Muscle layer of duodenum (tissue), 2 donors: Measurements from ENCODE around the gene TTBK2.
"Not testable (repeated sequence)": the region's sequence is repeated elsewhere in the genome, so short reads cannot be mapped to it uniquely, and the experiment has no call there.

ENCODE experiments used
- H3K27ac ChIP-seq: one replicate; pipeline ENCODE4 v1.7.0; 2013; ENCODE audit warnings: mild to moderate bottlenecking, low read length
- H3K27me3 ChIP-seq: one replicate; pipeline ENCODE4 v1.7.0; 2013; ENCODE audit warnings: low read depth, mild to moderate bottlenecking, control low read depth, low read length
- H3K36me3 ChIP-seq, 2 donors: one replicate each; pipeline ENCODE4 v1.7.0; 2013; ENCODE audit warnings: low read length in 2 of 2, control low read depth in 1 of 2, mild to moderate bottlenecking in 1 of 2; ENCODE audit not compliant: insufficient read depth in 2 of 2, control insufficient read depth in 1 of 2
- H3K4me1 ChIP-seq, 2 donors: one replicate each; pipeline ENCODE4 v1.7.0; 2013; ENCODE audit warnings: low read length in 2 of 2, mild to moderate bottlenecking in 2 of 2, control low read depth in 1 of 2, moderate library complexity in 1 of 2; ENCODE audit not compliant: insufficient read depth in 2 of 2, control insufficient read depth in 1 of 2
- H3K4me3 ChIP-seq, 2 donors: one replicate each; pipeline ENCODE4 v1.7.0; 2013; ENCODE audit warnings: low read length in 2 of 2, low read depth in 1 of 2, mild to moderate bottlenecking in 1 of 2
- H3K9me3 ChIP-seq, 2 donors: one replicate each; pipeline ENCODE4 v1.7.0; 2013; ENCODE audit warnings: low read length in 2 of 2, control low read depth in 1 of 2, mild to moderate bottlenecking in 1 of 2; ENCODE audit not compliant: control insufficient read depth in 1 of 2
- donor health status: healthy.

Gene TTBK2

GRCh38 chr15:42796955-42797782, 123.4 kb downstream of the TTBK2 start:
- Histone ChIP-seq H3K4me3 (no peak overlapping the region), H3K9me3 (no peaks in the 10 kb centered on the region), H3K27me3 (no peaks in the 10 kb centered on the region), H3K36me3 (peaks cover 0 to 24% of the 10 kb centered on the region in 2 donors), H3K27ac (no peak overlapping the region), H3K4me1 (no peaks in the 10 kb centered on the region)

DNA sequence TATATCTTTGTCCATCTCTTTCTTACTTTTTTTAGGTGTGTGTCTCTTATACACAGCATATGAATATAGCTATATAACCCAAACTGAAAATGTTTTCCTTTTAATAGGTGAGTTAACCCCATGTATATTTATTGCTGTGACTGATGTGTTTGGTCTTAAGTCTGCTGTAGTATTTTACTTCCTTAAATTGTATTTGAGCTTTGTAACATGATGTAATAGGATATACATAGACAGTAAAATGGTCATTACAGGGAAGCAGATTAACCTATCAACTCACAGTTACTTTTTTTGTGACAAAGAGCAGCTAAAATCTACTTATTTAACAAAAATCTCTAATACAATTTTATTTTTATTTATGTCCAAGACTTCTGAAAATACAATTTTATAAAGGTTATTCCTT, 131.9 kb downstream of the TTBK2 start:
- H3K27ac ChIP-seq, result no peak overlapping the region
- peaks cover 0 to 3% of the 10 kb centered on the region in 2 donors for H3K36me3 ChIP-seq
- H3K9me3 ChIP-seq, result no peaks in the 10 kb centered on the region
- H3K4me3 ChIP-seq, result no peak overlapping the region
- H3K27me3 ChIP-seq, result no peaks in the 10 kb centered on the region
- H3K4me1 ChIP-seq, result no peaks in the 10 kb centered on the region

GRCh38 chr15:42786978-42787377, 133.6 kb downstream of the TTBK2 start:
- Histone ChIP-seq H3K27ac (no peak overlapping the region), H3K36me3 (peaks cover 6 to 14% of the 10 kb centered on the region in 2 donors)

GRCh38 chr15:42785569-42785968, 135.0 kb downstream of the TTBK2 start:
- no peaks in the 10 kb centered on the region for H3K4me1 ChIP-seq
- H3K27me3 ChIP-seq, result no peaks in the 10 kb centered on the region
- no peak overlapping the region for H3K4me3 ChIP-seq
- no peak overlapping the region for H3K27ac ChIP-seq
- no peaks in the 10 kb centered on the region for H3K9me3 ChIP-seq
- H3K36me3 ChIP-seq, result peaks cover 6 to 14% of the 10 kb centered on the region in 2 donors

More at GRCh38 chr15:42786978-42787377, 133.6 kb downstream of the TTBK2 start:
- no peaks in the 10 kb centered on the region for H3K4me1 ChIP-seq
- H3K9me3 ChIP-seq, result no peaks in the 10 kb centered on the region
- H3K27me3 ChIP-seq, result no peaks in the 10 kb centered on the region
- H3K4me3 ChIP-seq, result no peak overlapping the region

GRCh38 chr15:42784705-42785104, 135.9 kb downstream of the TTBK2 start:
- Histone ChIP-seq H3K4me3 (no peak overlapping the region), H3K27me3 (no peaks in the 10 kb centered on the region), H3K4me1 (no peaks in the 10 kb centered on the region), H3K9me3 (no peaks in the 10 kb centered on the region), H3K36me3 (peaks cover 6 to 14% of the 10 kb centered on the region in 2 donors), H3K27ac (no peak overlapping the region)

GRCh38 chr15:42782716-42783115, 137.9 kb downstream of the TTBK2 start:
- Histone ChIP-seq H3K27me3 (no peaks in the 10 kb centered on the region), H3K9me3 (no peaks in the 10 kb centered on the region), H3K36me3 (peaks cover 6 to 13% of the 10 kb centered on the region in 2 donors), H3K4me3 (no peak overlapping the region), H3K27ac (no peak overlapping the region), H3K4me1 (no peaks in the 10 kb centered on the region)

DNA sequence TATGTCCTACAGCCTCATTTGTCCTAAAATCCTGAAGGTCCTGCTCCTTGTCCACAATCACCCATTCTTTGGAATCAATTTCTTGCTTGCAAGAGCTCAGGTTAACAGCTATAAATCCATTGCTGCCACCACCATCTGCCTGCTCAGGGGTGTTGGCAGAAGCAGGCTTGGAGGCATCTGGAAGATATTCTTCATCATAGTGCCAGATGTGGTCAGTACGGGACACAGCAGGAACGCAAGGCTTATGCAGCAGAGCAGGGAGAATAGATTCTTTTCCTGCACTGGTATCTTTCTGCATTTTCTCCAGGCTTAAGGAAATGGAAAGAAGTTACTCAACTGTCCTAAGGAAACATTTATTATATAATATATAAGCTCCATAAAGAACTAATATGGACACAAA, 145.2 kb downstream of the TTBK2 start:
- H3K36me3 ChIP-seq, result peaks cover 0 to 9% of the 10 kb centered on the region in 2 donors
- H3K9me3 ChIP-seq, result no peaks in the 10 kb centered on the region
- no peak overlapping the region for H3K27ac ChIP-seq
- no peaks in the 10 kb centered on the region for H3K27me3 ChIP-seq
- no peak overlapping the region for H3K4me3 ChIP-seq
- peaks cover 0 to 10% of the 10 kb centered on the region in 2 donors for H3K4me1 ChIP-seq

- Histone ChIP-seq H3K36me3 (peaks cover 0 to 9% of the 10 kb centered on the region in 2 donors), H3K27ac (no peak overlapping the region), H3K4me3 (no peak overlapping the region), H3K9me3 (no peaks in the 10 kb centered on the region), H3K4me1 (peaks cover 0 to 10% of the 10 kb centered on the region in 2 donors), H3K27me3 (no peaks in the 10 kb centered on the region)
Observed at GRCh38 chr15:42772901-42773300, 147.7 kb downstream of the TTBK2 start.

- no peak overlapping the region for H3K27ac ChIP-seq
- H3K4me1 ChIP-seq, result peaks cover 0 to 10% of the 10 kb centered on the region in 2 donors
- H3K36me3 ChIP-seq, result peaks cover 0 to 9% of the 10 kb centered on the region in 2 donors
Observed at GRCh38 chr15:42772144-42772543, 148.4 kb downstream of the TTBK2 start.

DNA sequence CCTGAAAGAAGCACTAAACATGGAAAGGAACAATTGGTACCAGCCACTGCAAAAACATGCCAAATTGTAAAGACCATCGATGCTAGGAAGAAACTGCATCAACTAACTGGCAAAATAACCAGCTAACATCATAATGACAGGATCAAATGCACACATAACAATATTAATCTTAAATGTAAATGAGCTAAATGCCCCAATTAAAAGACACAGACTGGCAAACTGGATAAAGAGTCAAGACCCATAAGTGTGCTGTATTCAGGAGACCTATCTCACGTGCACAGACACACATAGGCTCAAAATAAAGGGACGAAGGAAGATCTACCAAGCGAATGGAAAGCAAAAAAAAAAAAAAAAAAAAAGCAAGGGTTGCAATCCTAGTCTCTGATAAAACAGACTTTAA, 154.5 kb downstream of the TTBK2 start:
- not testable (repeated sequence) for H3K9me3 ChIP-seq, H3K4me1 ChIP-seq, H3K27me3 ChIP-seq, H3K27ac ChIP-seq, H3K36me3 ChIP-seq, H3K4me3 ChIP-seq

More at GRCh38 chr15:42772144-42772543, 148.4 kb downstream of the TTBK2 start:
- Histone ChIP-seq H3K9me3 (no peaks in the 10 kb centered on the region), H3K4me3 (no peak overlapping the region), H3K27me3 (no peaks in the 10 kb centered on the region)

GRCh38 chr15:42764154-42764731, 156.3 kb downstream of the TTBK2 start:
- H3K27ac ChIP-seq, H3K4me1 ChIP-seq, H3K4me3 ChIP-seq, H3K27me3 ChIP-seq, H3K36me3 ChIP-seq: not testable (repeated sequence)
- H3K9me3 ChIP-seq, result peaks cover 0 to 14% of the 10 kb centered on the region in 2 donors
